Measurements from ENCODE around the gene FOXP4.

Gene FOXP4

GRCh38 chr6:41546866-41547798 lies 951 bp downstream of the FOXP4 start:
- DNase-seq (ENCODE audit: low read depth in 2 of 2), result no peak

- no peak for DNase-seq (ENCODE audit: low read depth in 2 of 2)
Measured at GRCh38 chr6:41547799-41548097, 1.6 kb downstream of the FOXP4 start.

- no peak for DNase-seq (ENCODE audit: low read depth in 2 of 2)
Measured at GRCh38 chr6:41548098-41548840, 2.1 kb downstream of the FOXP4 start.

- no peak for DNase-seq (ENCODE audit: low read depth in 2 of 2)
Measured at GRCh38 chr6:41548841-41549642, 2.9 kb downstream of the FOXP4 start.

- DNase-seq (ENCODE audit: low read depth in 2 of 2), result no peak
Measured at GRCh38 chr6:41549673-41550072, 3.5 kb downstream of the FOXP4 start.

GRCh38 chr6:41551086-41551700 lies 5.0 kb downstream of the FOXP4 start:
- no peak for DNase-seq (ENCODE audit: low read depth in 2 of 2)

GRCh38 chr6:41551857-41552256 lies 5.7 kb downstream of the FOXP4 start:
- no peak for DNase-seq (ENCODE audit: low read depth in 2 of 2)

GRCh38 chr6:41552723-41553122 lies 6.5 kb downstream of the FOXP4 start:
- no peak for DNase-seq (ENCODE audit: low read depth in 2 of 2)

GRCh38 chr6:41553405-41553999 lies 7.3 kb downstream of the FOXP4 start:
- DNase-seq (ENCODE audit: low read depth in 2 of 2), result no peak

GRCh38 chr6:41555326-41556300 lies 9.4 kb downstream of the FOXP4 start:
- DNase-seq (ENCODE audit: low read depth in 2 of 2), result no peak

- no peak for DNase-seq (ENCODE audit: low read depth in 2 of 2)
Measured at GRCh38 chr6:41557335-41557734, 11.2 kb downstream of the FOXP4 start.

GRCh38 chr6:41558033-41558807 lies 12.0 kb downstream of the FOXP4 start:
- no peak for DNase-seq (ENCODE audit: low read depth in 2 of 2)

- DNase-seq (ENCODE audit: low read depth in 2 of 2), result no peak
Measured at GRCh38 chr6:41559655-41560427, 13.7 kb downstream of the FOXP4 start.

- peak; percentile 60 to 72 for DNase-seq (ENCODE audit: low read depth in 2 of 2)
Measured at GRCh38 chr6:41560431-41561192, 14.4 kb downstream of the FOXP4 start.

GRCh38 chr6:41561416-41561815 lies 15.2 kb downstream of the FOXP4 start:
- DNase-seq (ENCODE audit: low read depth in 2 of 2), result no peak

- no peak for DNase-seq (ENCODE audit: low read depth in 2 of 2)
Measured at GRCh38 chr6:41561931-41562911, 16.0 kb downstream of the FOXP4 start.

Measured in activated CD8-positive, alpha-beta memory T cell treated with anti-CD3 and anti-CD28 coated beads for 4 hours (primary cell).